HEK293T (cell line): ENCODE measurements around the gene ARID1B.

ENCODE experiments used
- ELF4 ChIP-seq: fragments of 450-650 bp; IDR thresholded peaks from 2 replicates; pipeline ENCODE4 v1.6.1; 2017; ENCODE audit warnings: antibody characterized with exemption
- FOXA1 ChIP-seq: fragments of 450-650 bp; IDR thresholded peaks from 2 replicates; pipeline ENCODE4 v1.6.1; 2016; ENCODE audit warnings: mild to moderate bottlenecking
- FOXM1 ChIP-seq: fragments of 450-650 bp; IDR thresholded peaks from 2 replicates; pipeline ENCODE4 v1.6.1; 2017; ENCODE audit warnings: mild to moderate bottlenecking, borderline replicate concordance
- HDGF ChIP-seq: fragments of 450-650 bp; IDR thresholded peaks from 2 replicates; pipeline ENCODE4 v1.6.1; 2017; ENCODE audit warnings: antibody characterized with exemption, borderline replicate concordance
- SUZ12 ChIP-seq: fragments of 450-650 bp; IDR thresholded peaks from 2 replicates; pipeline ENCODE4 v1.6.1; 2016; ENCODE audit warnings: mild to moderate bottlenecking
- TARDBP ChIP-seq: fragments of 450-650 bp; IDR thresholded peaks from 2 replicates; pipeline ENCODE4 v1.6.1; 2016

GRCh38 chr6:157099912-157100593, 322.9 kb downstream of the ARID1B start:
- TF ChIP-seq SUZ12 = no peak
- no peak for TF ChIP-seq HDGF
- no peak for TF ChIP-seq FOXM1
- TF ChIP-seq FOXA1 = no peak
- TF ChIP-seq TARDBP = no peak
- TF ChIP-seq ELF4 = no peak
